ENCODE data around the gene FBXW4.
"Not testable (repeated sequence)": the region's sequence is repeated elsewhere in the genome, so short reads cannot be mapped to it uniquely, and the experiment has no call there.

FBXW4 gene

GRCh38 chr10:101639141-101639900 lies 55.6 kb downstream of the FBXW4 start:
- TF ChIP-seq CTCF (IDR thresholded peaks at IDR 0.05; ENCODE audit: low read depth, low read length) = no peak
- H3K4me3 ChIP-seq (ENCODE audit: low read depth, low read length) = no peak overlapping the region

- not testable (repeated sequence) for H3K4me3 ChIP-seq (ENCODE audit: low read depth, low read length)
Observed at GRCh38 chr10:101633510-101633909, 61.5 kb downstream of the FBXW4 start.

GRCh38 chr10:101631821-101632475 lies 63.0 kb downstream of the FBXW4 start:
- H3K4me3 ChIP-seq (ENCODE audit: low read depth, low read length) = no peak overlapping the region
- TF ChIP-seq CTCF (IDR thresholded peaks at IDR 0.05; ENCODE audit: low read depth, low read length) = no peak

GRCh38 chr10:101630633-101630920 lies 64.4 kb downstream of the FBXW4 start:
- H3K4me3 ChIP-seq (ENCODE audit: low read depth, low read length) = no peak overlapping the region
- TF ChIP-seq CTCF (IDR thresholded peaks at IDR 0.05; ENCODE audit: low read depth, low read length) = no peak

- no peak for TF ChIP-seq CTCF (IDR thresholded peaks at IDR 0.05; ENCODE audit: low read depth, low read length)
- no peak overlapping the region for H3K4me3 ChIP-seq (ENCODE audit: low read depth, low read length)
Observed at GRCh38 chr10:101629837-101630632, 64.9 kb downstream of the FBXW4 start.

- no peak for TF ChIP-seq CTCF (IDR thresholded peaks at IDR 0.05; ENCODE audit: low read depth, low read length)
- no peak overlapping the region for H3K4me3 ChIP-seq (ENCODE audit: low read depth, low read length)
Observed at GRCh38 chr10:101625821-101626412, 69.1 kb downstream of the FBXW4 start.

- no peak for TF ChIP-seq CTCF (IDR thresholded peaks at IDR 0.05; ENCODE audit: low read depth, low read length)
Observed at GRCh38 chr10:101624526-101625102, 70.4 kb downstream of the FBXW4 start.

More at GRCh38 chr10:101624526-101625102, 70.4 kb downstream of the FBXW4 start:
- no peak overlapping the region for H3K4me3 ChIP-seq (ENCODE audit: low read depth, low read length)
